HG03439 (cell line): ENCODE measurements around the gene NACA.
"Not testable (repeated sequence)": the region's sequence is repeated elsewhere in the genome, so short reads cannot be mapped to it uniquely, and the experiment has no call there.

Experiments
- ATAC-seq: cut with Tn5 transposase; IDR thresholded peaks from one replicate; pipeline ENCODE4 v1.9.1; 2021; ENCODE audit warnings: mild to moderate bottlenecking, moderate library complexity; ENCODE audit not compliant: unreplicated experiment

The NACA gene

DNA sequence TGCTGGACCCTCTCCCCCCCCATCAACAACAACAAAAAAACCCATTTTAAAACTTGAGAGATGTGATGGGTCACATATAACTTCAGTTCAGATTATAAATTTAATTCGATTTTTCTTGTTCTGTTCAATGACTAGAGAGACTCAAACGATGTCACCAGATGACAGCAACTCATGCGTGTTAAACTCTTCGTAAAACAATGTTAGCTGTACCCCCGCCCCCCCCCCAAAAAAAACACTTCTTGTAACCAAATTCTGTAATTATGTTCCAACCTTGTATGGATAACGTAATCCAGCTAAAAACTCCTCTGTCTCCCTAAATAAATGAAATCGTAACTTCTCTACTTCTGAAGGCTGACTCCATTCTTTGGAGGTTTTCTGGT is 614 bp upstream of the NACA start:
- no peak for ATAC-seq

DNA sequence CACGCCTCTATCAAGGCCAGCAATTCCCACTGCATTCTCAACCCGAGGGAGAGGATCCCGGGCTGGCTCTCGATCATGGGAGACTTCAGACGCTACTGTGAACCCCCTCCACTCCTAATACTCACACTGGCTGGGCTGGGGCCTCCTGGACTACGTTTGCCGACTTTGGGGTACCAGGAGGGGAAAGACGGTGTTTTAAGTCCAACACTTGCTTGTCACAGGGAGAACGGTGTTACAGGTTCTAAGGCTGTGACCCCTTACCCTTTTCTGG is 463 bp downstream of the NACA start:
- no peak for ATAC-seq

DNA sequence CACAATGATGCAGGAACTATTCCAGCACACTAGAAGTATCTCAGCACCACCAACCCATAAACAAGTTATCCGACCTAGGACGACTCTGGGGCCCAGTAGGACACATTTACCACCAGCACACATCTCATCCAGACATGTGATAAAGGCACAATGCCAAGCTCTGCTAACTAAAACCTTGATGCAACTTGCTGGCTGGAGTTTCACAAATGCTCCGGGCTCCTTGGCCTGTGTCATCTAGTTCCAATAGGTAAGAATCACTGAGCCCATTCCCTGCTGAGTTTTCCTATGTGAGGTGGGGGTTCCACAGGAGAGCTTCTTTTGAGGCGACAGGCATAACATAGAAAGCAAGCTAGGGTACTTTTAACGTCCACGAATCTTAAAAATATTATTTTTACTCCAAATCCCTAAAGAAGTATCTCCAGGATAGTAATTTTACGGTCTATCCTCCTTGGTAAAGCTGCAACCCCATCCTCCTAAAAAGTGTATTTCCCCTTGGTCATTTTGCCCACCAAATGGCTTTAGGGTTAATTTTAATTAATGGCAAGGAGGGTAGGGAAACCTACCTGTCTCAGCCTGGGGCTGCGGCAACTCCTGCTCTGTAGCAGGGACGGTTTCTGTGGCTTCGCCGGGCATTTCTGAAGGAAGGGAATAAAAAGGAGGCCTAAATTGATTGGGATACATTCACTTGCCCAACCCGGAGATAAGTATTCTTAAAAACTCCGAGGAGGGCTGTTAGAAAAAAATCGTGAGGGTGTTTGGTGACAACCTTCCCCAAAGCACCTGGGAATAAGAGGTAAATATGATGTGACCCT is 1.0 kb downstream of the NACA start:
- ATAC-seq: no peak

DNA sequence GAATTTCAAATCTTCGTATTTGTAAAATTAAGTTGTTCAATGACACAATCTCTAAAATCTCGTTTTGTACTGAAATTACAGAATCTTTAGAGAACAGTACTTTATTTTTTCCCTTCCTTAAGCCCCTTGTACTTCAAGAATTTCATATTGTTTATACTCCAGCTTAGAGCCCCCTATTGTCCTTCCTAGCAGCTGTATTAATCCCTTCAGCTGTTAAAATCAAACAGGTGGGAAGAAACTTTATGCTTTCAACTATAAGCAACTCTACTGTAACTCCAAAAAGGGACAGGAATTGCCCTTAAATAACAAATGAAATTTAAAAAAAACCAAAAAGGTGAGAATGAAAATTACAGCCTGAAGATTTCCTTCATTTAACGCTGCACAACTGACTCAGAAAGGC is 1.7 kb downstream of the NACA start:
- no peak for ATAC-seq

GRCh38 chr12:56722832-56723231 is 2.3 kb downstream of the NACA start:
- ATAC-seq: no peak

GRCh38 chr12:56721721-56722120 is 3.4 kb downstream of the NACA start:
- ATAC-seq: no peak

DNA sequence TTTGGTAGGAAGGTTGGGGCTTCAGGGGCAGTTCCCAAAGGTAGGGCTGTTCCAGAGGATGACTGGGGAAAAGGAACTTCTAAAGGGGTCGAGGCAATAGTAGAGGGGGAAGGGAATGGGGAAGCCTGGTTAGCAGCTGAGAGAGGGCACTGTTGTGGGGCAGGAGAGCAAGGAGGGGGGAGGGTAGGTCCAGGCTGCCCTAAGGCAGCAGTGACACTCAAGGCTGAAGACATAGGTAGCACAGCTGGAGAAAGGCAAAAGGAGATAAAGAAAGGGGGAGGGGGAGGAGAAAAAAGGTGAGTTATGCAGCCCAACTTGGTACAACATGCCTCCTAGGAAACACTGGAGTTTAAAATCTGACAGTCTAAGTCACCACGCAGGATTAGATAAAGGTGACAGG is 3.9 kb downstream of the NACA start:
- ATAC-seq: no peak

DNA sequence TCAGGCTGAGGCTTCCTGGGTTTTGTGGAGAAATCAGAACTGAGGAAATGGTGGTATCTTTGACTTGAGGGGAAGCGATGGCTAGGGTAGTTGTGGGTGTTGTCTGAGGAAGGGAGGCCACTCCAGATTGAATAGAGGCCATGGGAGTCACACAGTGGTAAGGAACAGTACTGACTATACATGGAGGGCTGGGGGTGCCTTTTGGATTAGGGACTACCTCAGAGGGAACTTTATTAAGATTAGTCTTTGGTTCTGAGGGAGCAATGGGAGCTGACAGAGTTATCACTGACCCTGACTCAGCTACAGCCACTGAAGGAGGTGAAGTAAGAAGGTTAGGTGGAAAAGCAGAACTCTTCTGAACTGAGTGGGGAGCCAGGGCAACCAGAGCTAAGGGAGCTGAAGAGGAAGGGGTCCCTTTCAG is 4.4 kb downstream of the NACA start:
- no peak for ATAC-seq

GRCh38 chr12:56719056-56719455 is 6.0 kb downstream of the NACA start:
- no peak for ATAC-seq

DNA sequence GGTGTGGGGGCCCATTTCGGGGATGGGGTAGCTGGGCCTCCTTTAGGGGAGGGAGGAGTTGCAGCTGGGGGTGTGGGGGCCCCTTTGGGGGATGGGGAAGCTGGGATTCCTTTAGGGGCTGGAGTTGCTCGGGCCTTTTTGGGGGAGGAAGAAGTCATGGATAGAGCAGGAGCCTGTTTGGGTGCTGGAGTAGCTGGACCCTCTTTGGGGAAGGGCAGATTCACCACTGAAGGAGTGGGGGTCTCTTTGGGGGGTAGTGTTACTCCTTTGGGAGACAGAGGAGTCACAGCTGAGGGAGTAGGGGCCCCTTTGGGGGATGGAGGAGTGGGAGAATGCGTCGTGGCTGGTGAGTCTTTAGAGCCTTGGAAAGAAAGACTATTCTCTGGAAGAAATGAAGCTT is 6.5 kb downstream of the NACA start:
- ATAC-seq: no peak

DNA sequence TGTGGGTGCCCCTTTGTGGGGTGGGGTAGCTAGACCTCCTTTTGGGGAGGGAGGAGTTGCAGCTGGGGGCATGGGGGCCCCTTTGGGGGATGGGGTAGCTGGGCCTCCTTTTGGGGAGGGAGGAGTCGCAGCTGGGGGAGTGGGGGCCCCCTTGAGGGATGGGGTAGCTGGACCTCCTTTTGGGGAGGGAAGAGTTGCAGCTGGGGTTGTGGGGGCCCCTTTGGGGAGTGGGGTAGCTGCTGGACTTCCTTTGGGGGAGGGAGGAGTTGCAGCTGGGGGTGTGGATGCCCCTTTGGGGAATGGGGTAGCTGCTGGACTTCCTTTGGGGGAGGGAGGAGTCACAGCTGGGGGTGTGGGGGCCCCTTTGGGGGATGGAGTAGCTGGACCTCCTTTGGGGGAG is 7.0 kb downstream of the NACA start:
- ATAC-seq: no peak

DNA sequence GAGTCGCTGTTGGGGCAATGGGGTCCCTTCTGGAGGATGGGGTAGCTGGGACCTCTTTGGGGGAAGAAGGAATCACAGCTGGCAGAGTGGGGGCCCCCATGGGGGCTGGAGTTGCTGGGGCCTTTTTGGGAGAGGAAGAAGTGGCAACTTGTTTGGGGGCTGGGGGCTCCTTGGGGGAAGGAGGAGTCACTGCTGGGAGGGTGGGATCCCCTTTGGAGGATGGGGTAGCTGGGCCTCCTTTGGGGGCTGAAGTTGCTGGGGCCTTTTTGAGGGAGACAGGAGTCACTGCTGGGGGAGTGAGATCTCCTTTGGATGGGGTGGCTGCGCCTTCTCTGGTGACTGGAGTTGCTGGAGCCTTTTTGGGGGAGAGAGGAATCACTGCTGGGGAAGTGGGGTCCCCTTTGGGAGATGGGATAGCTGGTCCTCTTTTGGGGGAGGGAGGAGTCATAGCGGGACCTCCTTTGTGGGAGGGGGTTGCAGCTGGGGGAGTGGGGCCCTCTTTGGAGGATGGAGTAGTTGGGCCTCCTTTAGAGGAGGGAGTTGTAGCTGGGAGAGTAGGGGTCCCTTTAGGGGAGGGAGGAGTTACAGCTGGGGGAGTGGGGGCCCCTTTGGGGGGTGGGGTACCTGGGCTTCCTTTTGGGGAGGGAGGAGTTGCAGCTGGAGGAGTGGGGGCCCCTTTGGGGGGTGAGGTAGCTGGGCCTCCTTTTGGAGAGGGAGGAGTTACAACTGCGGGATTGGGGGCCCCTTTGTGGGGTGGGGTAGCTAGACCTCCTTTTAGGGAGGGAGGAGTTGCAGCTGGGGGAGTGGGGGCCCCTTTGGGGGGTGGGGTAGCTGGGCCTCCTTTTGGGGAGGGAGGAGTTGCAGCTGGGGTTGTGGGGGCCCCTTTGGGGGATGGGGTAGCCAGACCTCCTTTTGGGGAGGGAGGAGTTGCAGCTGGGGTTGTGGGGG is 7.9 kb downstream of the NACA start:
- ATAC-seq: no peak

- no peak for ATAC-seq
These were observed 8.6 kb downstream of the NACA start for GRCh38 chr12:56716458-56716857.

- ATAC-seq: no peak
These were observed 9.3 kb downstream of the NACA start for GRCh38 chr12:56715798-56716197.

- no peak for ATAC-seq
These were observed 10.6 kb downstream of the NACA start for GRCh38 chr12:56714431-56714929.

DNA sequence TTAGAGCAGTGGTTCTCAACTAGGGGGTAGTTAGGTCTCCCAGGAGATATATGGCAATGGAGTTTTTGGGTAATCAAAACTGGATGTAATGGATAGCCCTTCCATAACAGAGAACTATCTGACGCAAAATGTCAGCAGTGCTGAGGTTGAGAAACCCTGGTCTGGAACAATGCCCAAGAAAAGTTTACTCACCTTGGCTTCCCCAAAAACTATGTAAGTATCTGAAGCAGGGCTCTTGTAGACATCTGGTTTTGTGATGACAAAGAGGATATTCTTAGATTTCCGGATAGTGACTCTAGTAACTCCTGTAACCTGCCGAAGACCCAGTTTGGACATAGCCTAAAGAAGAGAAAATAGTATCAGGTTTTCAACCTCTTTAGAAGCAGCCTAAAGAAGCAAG is 11.8 kb downstream of the NACA start:
- ATAC-seq: no peak

DNA sequence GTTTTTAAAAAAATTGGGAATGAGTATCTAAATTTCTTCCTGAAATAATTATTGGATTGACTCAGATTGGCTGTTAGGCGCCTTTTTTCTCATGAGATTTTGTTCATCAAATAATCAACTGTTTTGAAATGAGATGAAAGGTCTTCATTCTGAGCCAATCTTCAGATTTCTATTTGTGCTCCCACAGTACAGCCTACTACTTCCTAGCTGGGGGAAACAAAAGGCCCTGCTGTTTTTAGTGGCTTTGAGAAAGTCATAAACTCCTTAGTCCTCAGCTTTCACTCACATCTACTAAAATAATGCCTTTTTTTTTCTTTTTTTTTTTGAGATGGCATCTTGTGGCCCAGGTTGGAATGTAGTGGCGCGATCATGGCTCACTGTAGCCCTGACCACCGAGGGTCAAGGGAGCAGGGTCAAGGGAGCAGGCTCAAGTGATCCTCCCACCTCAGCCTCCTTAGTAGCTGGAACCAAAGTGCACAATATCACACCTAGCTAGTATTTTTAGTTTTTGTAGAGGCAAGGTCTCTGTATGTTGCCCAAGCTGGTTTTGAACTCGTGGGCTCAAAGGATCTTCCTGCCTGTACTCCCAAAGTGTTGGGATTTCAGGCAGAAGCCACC is 15.2 kb downstream of the NACA start:
- no peak for ATAC-seq

- ATAC-seq: not testable (repeated sequence)
These were observed 20.6 kb downstream of the NACA start for GRCh38 chr12:56704522-56704921.

DNA sequence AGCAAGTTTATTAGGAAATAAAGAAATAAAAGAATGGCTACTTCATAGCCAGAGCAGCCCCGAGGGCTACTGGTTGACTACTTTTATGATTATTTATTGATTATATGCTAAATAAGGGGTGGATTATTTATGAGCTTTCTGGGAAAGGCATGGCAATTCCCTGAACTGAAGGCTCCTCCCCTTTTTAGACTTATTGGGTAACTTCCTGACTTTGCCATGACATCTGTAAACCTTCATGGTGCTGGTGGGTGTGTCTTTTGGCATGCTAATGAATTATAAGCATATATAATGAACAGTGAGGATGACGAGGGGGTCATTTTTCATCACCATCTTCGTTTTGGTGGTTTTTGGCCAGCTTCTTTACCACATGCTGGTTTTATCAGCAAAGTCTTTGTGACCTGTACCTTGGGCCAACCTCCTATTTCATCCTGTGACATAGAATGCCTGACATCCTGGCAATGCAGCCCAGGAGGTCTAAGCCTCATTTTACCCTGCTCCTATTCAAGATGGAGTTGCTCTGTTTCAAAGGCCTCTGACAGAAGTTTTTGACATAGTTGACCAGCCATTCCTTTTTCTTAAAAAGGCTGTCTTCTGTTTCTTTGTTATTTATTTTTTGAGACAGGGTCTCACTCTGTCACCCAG is 26.0 kb downstream of the NACA start:
- no peak for ATAC-seq

- ATAC-seq: no peak
These were observed 29.6 kb downstream of the NACA start for GRCh38 chr12:56695327-56696101.
